ENCODE results near the gene TXNDC11.

Gene TXNDC11

DNA sequence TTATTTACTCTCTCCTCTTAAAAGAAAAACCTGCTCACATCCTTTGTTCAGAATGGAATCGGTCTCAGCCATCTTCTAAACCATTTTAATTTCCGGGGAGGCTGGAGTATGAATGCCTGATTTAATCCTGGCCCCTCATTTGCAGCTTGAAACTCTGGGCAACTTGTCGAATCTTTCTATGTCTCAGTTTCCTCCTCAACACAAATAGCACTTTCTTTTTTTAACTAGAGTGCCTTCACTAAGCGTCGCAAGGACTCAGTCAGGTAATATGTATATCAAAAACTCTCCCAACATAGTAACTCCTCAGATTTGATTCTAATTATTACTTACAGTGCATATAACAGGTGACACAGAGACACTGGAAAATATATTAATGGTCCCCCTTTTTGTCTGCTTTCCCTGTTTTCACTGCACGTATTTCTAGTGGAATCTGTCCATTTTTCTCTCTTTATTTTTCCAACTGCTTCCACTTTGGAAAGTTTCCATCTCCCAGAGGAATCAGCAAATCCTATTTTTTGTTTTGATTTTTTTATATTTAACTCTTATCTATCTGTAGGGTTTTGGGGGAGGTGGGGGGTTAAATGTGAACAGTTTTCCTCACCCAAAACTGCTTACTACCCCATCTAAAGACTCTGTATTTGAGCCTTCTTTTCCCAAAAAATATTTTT is 55.8 kb downstream of the TXNDC11 start:
- H3K4me3 ChIP-seq (ENCODE audit: low read length) = no peak overlapping the region
- TF ChIP-seq, protein P1, sequence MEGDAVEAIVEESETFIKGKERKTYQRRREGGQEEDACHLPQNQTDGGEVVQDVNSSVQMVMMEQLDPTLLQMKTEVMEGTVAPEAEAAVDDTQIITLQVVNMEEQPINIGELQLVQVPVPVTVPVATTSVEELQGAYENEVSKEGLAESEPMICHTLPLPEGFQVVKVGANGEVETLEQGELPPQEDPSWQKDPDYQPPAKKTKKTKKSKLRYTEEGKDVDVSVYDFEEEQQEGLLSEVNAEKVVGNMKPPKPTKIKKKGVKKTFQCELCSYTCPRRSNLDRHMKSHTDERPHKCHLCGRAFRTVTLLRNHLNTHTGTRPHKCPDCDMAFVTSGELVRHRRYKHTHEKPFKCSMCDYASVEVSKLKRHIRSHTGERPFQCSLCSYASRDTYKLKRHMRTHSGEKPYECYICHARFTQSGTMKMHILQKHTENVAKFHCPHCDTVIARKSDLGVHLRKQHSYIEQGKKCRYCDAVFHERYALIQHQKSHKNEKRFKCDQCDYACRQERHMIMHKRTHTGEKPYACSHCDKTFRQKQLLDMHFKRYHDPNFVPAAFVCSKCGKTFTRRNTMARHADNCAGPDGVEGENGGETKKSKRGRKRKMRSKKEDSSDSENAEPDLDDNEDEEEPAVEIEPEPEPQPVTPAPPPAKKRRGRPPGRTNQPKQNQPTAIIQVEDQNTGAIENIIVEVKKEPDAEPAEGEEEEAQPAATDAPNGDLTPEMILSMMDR (IDR thresholded peaks at IDR 0.05; ENCODE audit: insufficient read depth, low read depth, low read length, missing control alignments) = no peak
- no peak for DNase-seq (ENCODE audit: low read depth)

DNA sequence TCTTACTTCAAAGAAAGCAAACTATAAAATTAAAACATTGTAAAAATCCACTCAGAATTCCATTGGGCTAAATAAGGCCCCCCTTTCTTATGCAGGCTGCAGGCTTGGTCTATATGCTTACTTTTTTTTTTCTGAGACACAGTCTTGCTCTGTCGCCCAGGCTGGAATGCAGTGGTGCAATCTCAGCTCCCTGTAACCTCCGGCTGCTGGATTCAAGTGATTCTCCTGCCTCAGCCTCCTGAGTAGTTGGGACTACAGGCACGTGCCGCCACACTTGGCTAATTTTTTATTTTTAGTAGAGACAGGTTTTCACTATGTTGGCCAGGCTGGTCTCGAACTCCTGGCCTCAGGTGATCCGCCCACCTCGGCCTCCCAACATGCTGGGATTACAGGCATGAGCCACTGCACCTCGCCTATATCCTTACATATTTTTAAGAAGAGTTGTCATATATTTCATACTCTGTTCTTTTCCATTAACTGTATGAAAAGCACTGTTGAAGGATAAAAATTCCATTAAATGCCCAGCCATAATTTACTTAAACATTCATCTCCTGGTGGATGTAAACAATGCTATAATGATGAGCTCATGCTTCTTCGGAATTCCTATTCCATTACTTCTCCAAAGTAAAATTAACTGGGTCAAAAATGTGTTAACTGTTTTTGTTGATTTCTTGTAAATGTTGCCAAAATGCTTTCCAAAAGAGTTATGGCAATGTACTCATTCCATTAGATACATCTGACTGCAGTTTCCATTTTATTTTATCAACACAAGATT is 56.6 kb downstream of the TXNDC11 start:
- no peak overlapping the region for H3K4me3 ChIP-seq (ENCODE audit: low read length)
- no peak for DNase-seq (ENCODE audit: low read depth)
- TF ChIP-seq, protein P1 (IDR thresholded peaks at IDR 0.05; ENCODE audit: insufficient read depth, low read depth, low read length, missing control alignments) = no peak

DNA sequence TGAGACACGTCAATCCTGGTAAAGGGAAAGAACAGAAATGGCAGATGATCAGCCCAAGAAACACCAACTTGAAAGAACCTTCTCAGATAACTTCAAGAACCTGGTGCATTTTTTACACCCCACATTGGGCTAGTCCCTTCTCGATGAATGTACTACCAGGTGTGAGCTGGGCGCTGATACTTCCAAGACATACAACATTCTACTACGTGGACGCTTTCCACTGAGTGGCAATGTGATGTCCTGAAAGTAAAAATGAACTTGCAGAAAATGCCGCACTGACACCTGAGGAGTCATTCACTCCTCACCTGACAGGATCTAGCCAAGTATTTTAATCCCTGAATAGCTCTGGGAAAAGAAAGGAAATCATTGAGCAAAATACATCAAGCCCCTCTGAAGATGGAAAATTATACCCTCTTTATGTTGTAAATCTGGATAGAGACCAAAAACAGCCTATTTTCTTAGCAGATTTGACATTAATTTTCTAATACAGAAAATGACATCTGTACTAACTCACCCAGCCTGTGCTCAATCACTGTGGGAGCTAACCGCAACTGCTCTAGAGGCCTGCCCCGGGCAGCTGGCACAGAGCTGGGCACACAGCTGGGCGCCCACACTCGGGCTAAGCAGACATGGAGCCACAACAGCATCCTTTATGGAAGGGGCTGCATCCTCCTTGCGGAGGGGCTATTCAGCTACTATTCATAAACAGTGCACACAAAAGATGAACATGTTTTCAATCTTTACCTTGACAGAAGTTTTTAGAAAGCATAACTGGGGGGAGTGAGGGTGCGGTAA is 58.2 kb downstream of the TXNDC11 start:
- TF ChIP-seq, protein P1 (IDR thresholded peaks at IDR 0.05; ENCODE audit: insufficient read depth, low read depth, low read length, missing control alignments) = no peak
- DNase-seq (ENCODE audit: low read depth) = no peak
- no peak overlapping the region for H3K4me3 ChIP-seq (ENCODE audit: low read length)

DNA sequence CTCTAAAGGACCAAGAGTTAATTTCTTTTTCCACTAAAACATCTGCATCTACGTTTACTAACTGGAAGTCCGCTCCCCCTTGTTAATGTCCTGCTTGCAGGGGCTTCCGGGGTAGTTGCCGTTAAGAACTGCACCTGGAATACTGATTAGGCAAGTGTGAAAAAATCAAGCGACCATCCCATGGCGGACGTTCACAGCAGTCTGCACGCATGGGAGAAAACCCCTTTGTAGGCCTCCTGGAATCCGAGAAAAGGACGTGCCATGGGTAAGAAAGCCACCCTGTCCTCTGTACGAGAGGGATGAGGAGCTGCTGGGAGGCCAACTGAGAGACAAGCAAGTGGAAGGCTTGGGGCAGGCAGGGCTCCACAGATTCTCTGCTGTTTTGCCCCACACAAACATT is 59.5 kb downstream of the TXNDC11 start:
- no peak for DNase-seq (ENCODE audit: low read depth)
- H3K4me3 ChIP-seq (ENCODE audit: low read length) = no peak overlapping the region

DNA sequence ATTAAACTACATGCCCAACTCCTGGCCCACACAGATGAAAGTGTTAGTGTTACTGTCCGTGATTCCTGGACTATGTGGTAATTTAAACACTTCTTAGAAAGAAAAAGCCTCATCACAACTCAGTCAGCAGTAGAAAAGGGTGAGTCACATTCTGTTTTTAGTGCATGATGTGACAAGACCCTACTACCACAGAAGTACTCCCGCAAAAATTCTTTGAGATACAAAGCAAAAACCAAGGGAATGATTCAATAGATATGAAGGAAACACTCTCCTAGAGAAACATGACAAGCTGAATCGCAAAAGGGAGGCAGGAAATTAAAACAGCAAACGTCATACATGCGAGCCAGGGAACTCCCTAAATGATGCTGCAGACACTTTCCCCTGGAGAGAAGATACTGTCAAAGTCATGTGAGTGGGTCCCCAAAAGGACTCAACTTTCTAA is 60.0 kb downstream of the TXNDC11 start:
- TF ChIP-seq, protein P1 (IDR thresholded peaks at IDR 0.05; ENCODE audit: insufficient read depth, low read depth, low read length, missing control alignments) = no peak
- DNase-seq (ENCODE audit: low read depth) = peak; percentile 88
- no peak overlapping the region for H3K4me3 ChIP-seq (ENCODE audit: low read length)

More for the DNA sequence above, 59.5 kb downstream of the TXNDC11 start:
- TF ChIP-seq, protein P1 (IDR thresholded peaks at IDR 0.05; ENCODE audit: insufficient read depth, low read depth, low read length, missing control alignments) = no peak

DNA sequence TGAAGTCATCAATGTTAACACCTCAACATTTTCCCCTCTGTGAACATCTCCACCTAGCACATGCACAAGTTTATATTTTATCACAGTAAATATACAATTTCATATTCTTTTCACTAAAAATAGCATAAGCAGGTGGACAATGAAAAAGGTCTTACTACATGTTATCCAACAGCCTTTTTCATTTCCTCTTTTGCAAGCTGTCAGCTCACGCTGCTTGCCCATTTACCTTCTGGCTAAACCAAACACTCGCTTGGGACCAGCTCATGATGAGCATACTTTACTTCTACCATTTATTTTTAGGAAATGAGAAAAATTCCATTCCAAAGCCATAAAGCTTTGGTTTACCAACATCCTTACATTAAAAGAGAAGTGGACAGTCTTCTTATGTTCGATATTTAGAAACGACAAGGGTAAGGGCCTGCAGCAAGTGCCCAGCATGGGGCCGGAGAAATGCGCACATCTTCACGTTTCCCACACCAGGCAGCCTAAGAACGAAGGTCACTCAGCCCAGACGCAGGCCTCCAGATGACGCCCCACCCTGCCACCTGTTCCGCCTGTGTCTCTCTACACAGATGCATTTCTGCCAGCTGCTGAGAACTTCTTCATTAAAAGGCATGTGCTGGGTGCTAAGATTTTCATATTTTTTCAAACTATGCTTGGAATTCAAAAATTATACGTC is 60.5 kb downstream of the TXNDC11 start:
- TF ChIP-seq, protein P1 (IDR thresholded peaks at IDR 0.05; ENCODE audit: insufficient read depth, low read depth, low read length, missing control alignments) = no peak
- no peak for DNase-seq (ENCODE audit: low read depth)
- H3K4me3 ChIP-seq (ENCODE audit: low read length) = no peak overlapping the region
